ENCODE results near the gene GLMN.

DNA sequence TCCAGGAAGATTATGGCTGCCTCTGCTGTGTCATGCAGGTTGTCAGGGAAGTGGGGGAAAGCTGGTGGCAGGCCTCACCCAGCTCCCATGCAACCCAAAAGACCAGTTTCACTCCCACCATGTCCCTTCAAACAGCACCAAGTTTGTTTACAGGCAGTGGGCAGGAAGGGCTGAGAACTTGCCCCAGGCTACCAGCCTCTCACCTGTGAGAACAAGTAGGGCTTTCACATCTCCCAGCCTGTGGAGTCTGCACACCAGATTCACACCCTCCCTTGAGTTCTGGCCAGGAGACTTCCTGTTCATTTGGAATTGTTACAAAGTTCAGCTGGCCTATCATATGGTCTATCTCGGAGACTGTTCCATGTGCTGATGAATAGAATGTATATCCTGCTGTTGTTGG lies 27.9 kb upstream of the GLMN start:
- TF ChIP-seq, protein P1, sequence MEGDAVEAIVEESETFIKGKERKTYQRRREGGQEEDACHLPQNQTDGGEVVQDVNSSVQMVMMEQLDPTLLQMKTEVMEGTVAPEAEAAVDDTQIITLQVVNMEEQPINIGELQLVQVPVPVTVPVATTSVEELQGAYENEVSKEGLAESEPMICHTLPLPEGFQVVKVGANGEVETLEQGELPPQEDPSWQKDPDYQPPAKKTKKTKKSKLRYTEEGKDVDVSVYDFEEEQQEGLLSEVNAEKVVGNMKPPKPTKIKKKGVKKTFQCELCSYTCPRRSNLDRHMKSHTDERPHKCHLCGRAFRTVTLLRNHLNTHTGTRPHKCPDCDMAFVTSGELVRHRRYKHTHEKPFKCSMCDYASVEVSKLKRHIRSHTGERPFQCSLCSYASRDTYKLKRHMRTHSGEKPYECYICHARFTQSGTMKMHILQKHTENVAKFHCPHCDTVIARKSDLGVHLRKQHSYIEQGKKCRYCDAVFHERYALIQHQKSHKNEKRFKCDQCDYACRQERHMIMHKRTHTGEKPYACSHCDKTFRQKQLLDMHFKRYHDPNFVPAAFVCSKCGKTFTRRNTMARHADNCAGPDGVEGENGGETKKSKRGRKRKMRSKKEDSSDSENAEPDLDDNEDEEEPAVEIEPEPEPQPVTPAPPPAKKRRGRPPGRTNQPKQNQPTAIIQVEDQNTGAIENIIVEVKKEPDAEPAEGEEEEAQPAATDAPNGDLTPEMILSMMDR (IDR thresholded peaks at IDR 0.05 in 8 of 11, conservative IDR thresholded peaks at IDR 0.05 in 3 of 11), result no peak
- TF ChIP-seq POLR2AphosphoS5 (IDR thresholded peaks at IDR 0.05) (no peak), POLR2A (IDR thresholded peaks at IDR 0.05) (no peak)
